NCI-H2107 (cell line): ENCODE results near the gene EAF1.
"Not testable (repeated sequence)": the region's sequence is repeated elsewhere in the genome, so short reads cannot be mapped to it uniquely, and the experiment has no call there.

Experiments used
- DNase-seq: peaks from one replicate; lab custom pipeline; 2025; lab: John Stamatoyannopoulos, UW

Gene EAF1

GRCh38 chr3:15484551-15484950, 57.2 kb downstream of the EAF1 start:
- not testable (repeated sequence) for DNase-seq

GRCh38 chr3:15486020-15486419, 58.6 kb downstream of the EAF1 start:
- no peak for DNase-seq

GRCh38 chr3:15486979-15487378, 59.6 kb downstream of the EAF1 start:
- no peak for DNase-seq

- DNase-seq: no peak
Measured at GRCh38 chr3:15488002-15488401, 60.6 kb downstream of the EAF1 start.

- no peak for DNase-seq
Measured at GRCh38 chr3:15490158-15490557, 62.8 kb downstream of the EAF1 start.

- no peak for DNase-seq
Measured at GRCh38 chr3:15491143-15491542, 63.7 kb downstream of the EAF1 start.
